Keratinocyte (primary cell): ENCODE results near the gene NUBP2. TPM values are rescaled to one million over a fixed set of nuclear protein-coding genes. Genes with fewer than 3 reads are reported as not detected.

Source experiments
- DNase-seq: peaks from one replicate; pipeline ENCODE4 v3.0.0-alpha.2; 2011; ENCODE audit warnings: low read depth, missing footprints, low spot score
- FAIRE-seq: peaks from 2 replicates; lab custom pipeline; 2011; peaks lifted over from hg19 to GRCh38; lab: Jason Lieb, UNC
- H2AFZ ChIP-seq: 2 replicates; pipeline ENCODE4 v1.6.0; 2012; ENCODE audit warnings: low read length, control low read depth, inconsistent platforms; ENCODE audit not compliant: control insufficient read depth
- H3K27ac ChIP-seq: 2 replicates; pipeline ENCODE4 v1.5.1; 2011; ENCODE audit warnings: low read length; ENCODE audit not compliant: control insufficient read depth, insufficient read depth
- H3K27me3 ChIP-seq: 3 replicates; pipeline ENCODE4 v1.6.0; 2011; ENCODE audit warnings: low read length; ENCODE audit not compliant: control insufficient read depth, insufficient read depth; ENCODE audit errors: extremely low read depth
- H3K36me3 ChIP-seq, 2 experiments: 2 replicates in 1 of 2; 3 replicates in 1 of 2; pipeline ENCODE4 v1.5.1; 2011; ENCODE audit warnings: low read length in 2 of 2, mild to moderate bottlenecking in 1 of 2; ENCODE audit not compliant: control insufficient read depth in 2 of 2, insufficient read depth in 2 of 2; ENCODE audit errors: extremely low read depth in 1 of 2
- H3K4me1 ChIP-seq: 3 replicates; pipeline ENCODE4 v1.5.1; 2011; ENCODE audit warnings: low read length; ENCODE audit not compliant: control insufficient read depth, insufficient read depth; ENCODE audit errors: extremely low read depth
- H3K4me2 ChIP-seq: 3 replicates; pipeline ENCODE4 v1.6.0; 2011; ENCODE audit warnings: low read depth, low read length; ENCODE audit not compliant: control insufficient read depth, insufficient read depth; ENCODE audit errors: extremely low read depth
- H3K4me3 ChIP-seq, 3 experiments: fragments of 200-600 bp in 1 of 3; sonication (generic) in 1 of 3; 2 replicates in 2 of 3; 3 replicates in 1 of 3; pipeline ENCODE4 v1.5.1; 2011 to 2016; ENCODE audit warnings: low read length in 3 of 3, mild to moderate bottlenecking in 3 of 3, control low read depth in 2 of 3, inconsistent platforms in 1 of 3, low read depth in 1 of 3, mixed read lengths in 1 of 3, mixed run types in 1 of 3, moderate library complexity in 1 of 3; ENCODE audit not compliant: control insufficient read depth in 2 of 3, insufficient read depth in 2 of 3; ENCODE audit errors: extremely low read depth in 1 of 3
- H3K79me2 ChIP-seq: 2 replicates; pipeline ENCODE4 v1.6.0; 2012; ENCODE audit warnings: low read length; ENCODE audit not compliant: control insufficient read depth, insufficient read depth
- H3K9ac ChIP-seq: 3 replicates; pipeline ENCODE4 v1.6.0; 2011; ENCODE audit warnings: low read length; ENCODE audit not compliant: control insufficient read depth, insufficient read depth; ENCODE audit errors: extremely low read depth
- H3K9me1 ChIP-seq: 3 replicates; pipeline ENCODE4 v1.6.0; 2011; ENCODE audit warnings: low read length; ENCODE audit not compliant: control insufficient read depth, insufficient read depth; ENCODE audit errors: extremely low read depth
- H3K9me3 ChIP-seq: 2 replicates; pipeline ENCODE4 v1.5.1; 2012; ENCODE audit warnings: low read depth, low read length; ENCODE audit not compliant: control insufficient read depth
- H4K20me1 ChIP-seq: 3 replicates; pipeline ENCODE4 v1.6.0; 2011; ENCODE audit warnings: low read length; ENCODE audit not compliant: control insufficient read depth, insufficient read depth; ENCODE audit errors: extremely low read depth
- EZH2 ChIP-seq: IDR thresholded peaks from one replicate; pipeline ENCODE4 v1.6.1; 2012; ENCODE audit warnings: inconsistent platforms, mild to moderate bottlenecking, low read length, moderate library complexity
- dilution Hi-C: fragments of 300-500 bp; cut with MboI; formaldehyde crosslinking; loops from one replicate; pipeline ENCODE4 v1.7.0; 2020; ENCODE audit warnings: low sequenced_read_pairs; ENCODE audit not compliant: extremely low pct_ligation_motif_present
- polyA plus RNA-seq, 5 experiments: library from polyadenylated mRNA; depleted of rRNA in 3 of 5; stranded (reverse) in 3 of 5; stranded (forward) in 1 of 5; unstranded in 1 of 5; fragments of >200 nt; gene quantifications; 1 replicate in 1 of 5; 2 replicates in 3 of 5; 3 replicates in 1 of 5; pipeline versions ENCODE4 v1.2.1 to v1.2.3, GENCODE V29; 2011 to 2012; ENCODE audit warnings: missing spikeins in 2 of 5, low read depth in 1 of 5, low replicate concordance in 1 of 5
- TF ChIP-seq, protein P1 (sequence below), 3 experiments: IDR thresholded peaks in 1 of 3; conservative IDR thresholded peaks in 1 of 3; optimal IDR thresholded peaks in 1 of 3; 2 replicates in 2 of 3; 3 replicates in 1 of 3; pipeline versions ENCODE3 to v1.5.1; 2011; ENCODE audit warnings: low read length in 3 of 3, mild to moderate bottlenecking in 3 of 3, moderate library complexity in 2 of 3, control low read depth in 1 of 3, inconsistent platforms in 1 of 3; ENCODE audit not compliant: insufficient read depth in 2 of 3; ENCODE audit errors: extremely low read depth in 1 of 3

NUBP2 gene
- polyA plus RNA-seq, 1 donor (not counting 4 experiments of a cell fraction or from before 2014, with no cell fraction given): 24.4 TPM

DNA sequence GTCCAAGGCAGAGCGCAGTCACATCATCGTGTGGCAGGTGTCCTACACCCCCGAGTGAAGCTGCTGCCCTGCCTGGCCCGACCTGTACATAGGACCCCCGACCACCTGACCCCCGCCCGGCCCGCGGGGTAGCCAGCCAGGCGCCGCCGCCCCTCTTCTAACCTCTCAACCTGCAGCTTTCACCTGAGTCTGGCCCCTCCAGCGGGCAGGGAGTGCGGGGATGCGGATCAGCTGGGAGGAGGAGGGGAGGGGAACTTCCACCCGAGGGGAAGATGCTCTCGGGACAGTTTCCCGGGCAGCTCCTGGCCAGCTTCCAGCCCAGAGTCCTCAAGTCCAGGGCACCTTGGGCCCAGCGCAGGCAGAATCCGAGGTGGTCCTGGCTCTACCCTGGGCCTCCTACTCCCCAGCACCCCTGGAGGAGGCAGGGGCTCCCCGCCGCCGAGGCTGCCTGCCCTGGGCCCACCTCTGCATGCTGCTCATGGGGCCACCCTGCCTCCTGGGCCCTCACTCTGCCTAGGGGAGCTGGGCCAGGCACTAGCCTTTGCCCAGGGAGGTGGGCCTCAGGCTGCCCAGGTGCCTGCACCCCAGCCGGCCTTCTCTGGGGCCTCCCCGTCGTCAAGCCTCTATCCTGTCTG is 13.9 kb upstream of the NUBP2 start:
- Histone ChIP-seq H3K27me3 (no peaks in the 10 kb centered on the region), H3K27ac (no peak overlapping the region), H2AFZ (no peak overlapping the region), H3K9me1 (no peaks in the 10 kb centered on the region), H3K9me3 (no peaks in the 10 kb centered on the region), H3K36me3 (peaks cover 3 to 19% of the 10 kb centered on the region in 2 experiments), H3K4me2 (no peak overlapping the region), H3K4me1 (peaks cover 14% of the 10 kb centered on the region), H3K4me3 (no peak overlapping the region), H4K20me1 (no peaks in the 10 kb centered on the region), H3K9ac (no peak overlapping the region), H3K79me2 (peaks cover 16% of the 10 kb centered on the region)
- DNase-seq: no peak
- FAIRE-seq: no peak
- dilution Hi-C loops: no loop called here
- TF ChIP-seq EZH2: no peak
- TF ChIP-seq, protein P1, sequence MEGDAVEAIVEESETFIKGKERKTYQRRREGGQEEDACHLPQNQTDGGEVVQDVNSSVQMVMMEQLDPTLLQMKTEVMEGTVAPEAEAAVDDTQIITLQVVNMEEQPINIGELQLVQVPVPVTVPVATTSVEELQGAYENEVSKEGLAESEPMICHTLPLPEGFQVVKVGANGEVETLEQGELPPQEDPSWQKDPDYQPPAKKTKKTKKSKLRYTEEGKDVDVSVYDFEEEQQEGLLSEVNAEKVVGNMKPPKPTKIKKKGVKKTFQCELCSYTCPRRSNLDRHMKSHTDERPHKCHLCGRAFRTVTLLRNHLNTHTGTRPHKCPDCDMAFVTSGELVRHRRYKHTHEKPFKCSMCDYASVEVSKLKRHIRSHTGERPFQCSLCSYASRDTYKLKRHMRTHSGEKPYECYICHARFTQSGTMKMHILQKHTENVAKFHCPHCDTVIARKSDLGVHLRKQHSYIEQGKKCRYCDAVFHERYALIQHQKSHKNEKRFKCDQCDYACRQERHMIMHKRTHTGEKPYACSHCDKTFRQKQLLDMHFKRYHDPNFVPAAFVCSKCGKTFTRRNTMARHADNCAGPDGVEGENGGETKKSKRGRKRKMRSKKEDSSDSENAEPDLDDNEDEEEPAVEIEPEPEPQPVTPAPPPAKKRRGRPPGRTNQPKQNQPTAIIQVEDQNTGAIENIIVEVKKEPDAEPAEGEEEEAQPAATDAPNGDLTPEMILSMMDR (optimal IDR thresholded peaks at IDR 0.05 in 1 of 3, IDR thresholded peaks at IDR 0.05 in 1 of 3, conservative IDR thresholded peaks at IDR 0.05 in 1 of 3; ENCODE audit: extremely low read depth in 1 of 3, insufficient read depth in 2 of 3, low read length in 3 of 3): no peak

DNA sequence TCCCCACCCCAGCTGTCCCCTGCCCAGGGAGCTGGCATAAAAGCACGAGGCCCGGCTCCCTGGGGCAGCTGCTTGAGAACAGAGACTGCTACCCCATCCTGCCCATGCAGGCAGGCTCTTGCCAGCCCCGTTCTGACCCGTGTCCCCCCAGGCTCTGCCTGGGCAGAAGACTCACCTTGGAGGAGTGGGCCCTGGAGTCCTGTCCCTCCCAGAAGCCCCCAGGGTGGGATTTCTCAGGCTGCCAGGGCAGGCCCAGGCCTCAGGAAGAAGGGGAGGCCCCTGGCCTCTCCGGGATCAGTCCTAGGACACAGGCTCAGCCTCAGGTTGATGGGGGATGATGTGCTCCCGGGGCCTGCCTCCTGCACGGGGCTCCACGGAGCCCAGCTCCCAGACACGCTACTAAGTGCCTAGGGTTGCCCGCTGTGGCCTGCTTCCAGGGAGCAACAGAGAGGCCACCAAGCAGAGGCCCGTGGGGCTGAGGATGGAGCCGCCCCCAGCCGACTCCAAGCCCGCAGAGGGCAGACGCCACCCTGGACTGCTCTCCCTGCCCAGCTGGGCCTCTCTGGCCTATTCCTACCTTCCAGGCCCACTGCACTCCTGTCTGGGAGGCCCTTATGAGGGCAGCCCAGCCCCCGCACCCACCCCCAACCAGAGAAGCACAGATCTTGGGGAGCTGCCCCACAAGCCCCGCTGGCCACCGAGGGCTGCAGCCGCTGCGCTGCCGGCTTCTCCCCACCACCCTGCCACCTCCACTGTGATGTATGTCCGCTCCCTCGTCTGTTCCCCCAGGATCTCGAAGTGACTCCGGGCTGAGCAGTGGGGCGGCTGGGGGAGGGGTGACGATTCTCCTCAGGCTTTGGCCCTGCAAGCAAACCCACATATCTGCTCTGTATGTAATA is 13.1 kb upstream of the NUBP2 start:
- Histone ChIP-seq H3K4me3 (no peak overlapping the region), H3K9me3 (no peaks in the 10 kb centered on the region), H3K36me3 (peaks cover 3 to 14% of the 10 kb centered on the region in 2 experiments), H4K20me1 (no peaks in the 10 kb centered on the region), H3K4me1 (peaks cover 20% of the 10 kb centered on the region), H3K27me3 (no peaks in the 10 kb centered on the region), H3K79me2 (peaks cover 24% of the 10 kb centered on the region), H3K27ac (no peak overlapping the region), H3K9ac (no peak overlapping the region), H3K4me2 (no peak overlapping the region), H3K9me1 (no peaks in the 10 kb centered on the region), H2AFZ (no peak overlapping the region)
- no peak for FAIRE-seq
- DNase-seq: no peak
- TF ChIP-seq, protein P1 (optimal IDR thresholded peaks at IDR 0.05 in 1 of 3, IDR thresholded peaks at IDR 0.05 in 1 of 3, conservative IDR thresholded peaks at IDR 0.05 in 1 of 3; ENCODE audit: extremely low read depth in 1 of 3, insufficient read depth in 2 of 3, low read length in 3 of 3): no peak
- dilution Hi-C loops: no loop called here
